Measurements from ENCODE around the gene KIF6.
A peak's percentile ranks its signal among the peaks of the same experiment; 100 is the strongest.
"Not testable (repeated sequence)": the region's sequence is repeated elsewhere in the genome, so short reads cannot be mapped to it uniquely, and the experiment has no call there.

KIF6 gene

GRCh38 chr6:39302669-39303424, 422.4 kb downstream of the KIF6 start:
- DNase-seq = peak; percentile 85

GRCh38 chr6:39302011-39302410, 423.2 kb downstream of the KIF6 start:
- no peak for DNase-seq

- DNase-seq = no peak
These were observed 423.6 kb downstream of the KIF6 start for GRCh38 chr6:39301606-39302005.

GRCh38 chr6:39300739-39301138, 424.5 kb downstream of the KIF6 start:
- no peak for DNase-seq

- DNase-seq = no peak
These were observed 427.1 kb downstream of the KIF6 start for GRCh38 chr6:39298061-39298460.

- no peak for DNase-seq
These were observed 428.2 kb downstream of the KIF6 start for GRCh38 chr6:39296745-39297640.

- DNase-seq = no peak
These were observed 429.6 kb downstream of the KIF6 start for GRCh38 chr6:39295611-39296011.

GRCh38 chr6:39294899-39295298, 430.3 kb downstream of the KIF6 start:
- no peak for DNase-seq

- no peak for DNase-seq
These were observed 431.1 kb downstream of the KIF6 start for GRCh38 chr6:39294133-39294532.

- DNase-seq = no peak
These were observed 432.6 kb downstream of the KIF6 start for GRCh38 chr6:39292637-39293036.

GRCh38 chr6:39289490-39289889, 435.7 kb downstream of the KIF6 start:
- no peak for DNase-seq

- no peak for DNase-seq
These were observed 437.6 kb downstream of the KIF6 start for GRCh38 chr6:39287601-39288000.

GRCh38 chr6:39286596-39286995, 438.6 kb downstream of the KIF6 start:
- DNase-seq = not testable (repeated sequence)

- DNase-seq = no peak
These were observed 442.4 kb downstream of the KIF6 start for GRCh38 chr6:39282774-39283173.

- no peak for DNase-seq
These were observed 443.8 kb downstream of the KIF6 start for GRCh38 chr6:39281312-39281980.

GRCh38 chr6:39280247-39280731, 444.9 kb downstream of the KIF6 start:
- DNase-seq = no peak
